HG02981 (cell line): Measurements from ENCODE around the gene ANKS1B.
"Not testable (repeated sequence)": the region's sequence is repeated elsewhere in the genome, so short reads cannot be mapped to it uniquely, and the experiment has no call there.

Source experiments
- ATAC-seq: cut with Tn5 transposase; IDR thresholded peaks from one replicate; pipeline ENCODE4 v1.9.1; 2021; ENCODE audit warnings: mild to moderate bottlenecking, moderate library complexity; ENCODE audit not compliant: unreplicated experiment

The ANKS1B gene

DNA sequence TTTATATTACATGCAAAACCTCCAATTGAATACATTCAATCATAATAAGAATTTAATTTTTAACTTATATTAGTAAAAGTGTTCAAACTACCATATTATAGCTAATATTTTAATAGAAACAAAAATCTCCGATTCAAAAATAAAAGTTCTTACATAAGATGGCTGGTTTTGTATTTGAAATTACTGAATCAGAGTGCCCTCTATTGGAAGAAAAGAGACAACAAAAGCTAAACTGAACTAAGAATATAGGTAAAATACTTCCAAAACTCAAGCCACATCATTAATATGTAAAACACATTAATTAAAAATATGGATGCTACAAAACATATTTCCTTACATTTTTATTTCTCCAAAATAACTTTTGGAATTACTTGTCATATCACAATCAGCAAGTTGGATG is 216.9 kb downstream of the ANKS1B start:
- no peak for ATAC-seq

DNA sequence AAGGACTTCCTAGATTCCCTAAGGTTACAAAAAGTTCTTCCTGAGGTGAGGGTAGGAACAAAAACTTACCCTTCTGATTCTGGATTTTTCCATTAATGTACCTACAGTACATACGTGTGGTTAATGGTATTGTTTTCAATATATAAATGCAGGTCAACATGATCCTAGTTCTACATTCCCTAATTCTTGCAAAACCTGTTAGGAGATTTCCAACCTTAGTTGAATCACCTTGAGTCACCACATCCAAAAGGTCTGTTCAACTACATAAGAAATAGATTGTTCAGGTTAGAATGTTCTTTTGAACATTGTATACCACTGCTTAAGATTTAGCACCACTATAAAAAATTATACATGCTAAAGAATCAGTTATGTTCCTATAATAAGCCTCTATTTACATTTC is 218.3 kb downstream of the ANKS1B start:
- ATAC-seq, result no peak

DNA sequence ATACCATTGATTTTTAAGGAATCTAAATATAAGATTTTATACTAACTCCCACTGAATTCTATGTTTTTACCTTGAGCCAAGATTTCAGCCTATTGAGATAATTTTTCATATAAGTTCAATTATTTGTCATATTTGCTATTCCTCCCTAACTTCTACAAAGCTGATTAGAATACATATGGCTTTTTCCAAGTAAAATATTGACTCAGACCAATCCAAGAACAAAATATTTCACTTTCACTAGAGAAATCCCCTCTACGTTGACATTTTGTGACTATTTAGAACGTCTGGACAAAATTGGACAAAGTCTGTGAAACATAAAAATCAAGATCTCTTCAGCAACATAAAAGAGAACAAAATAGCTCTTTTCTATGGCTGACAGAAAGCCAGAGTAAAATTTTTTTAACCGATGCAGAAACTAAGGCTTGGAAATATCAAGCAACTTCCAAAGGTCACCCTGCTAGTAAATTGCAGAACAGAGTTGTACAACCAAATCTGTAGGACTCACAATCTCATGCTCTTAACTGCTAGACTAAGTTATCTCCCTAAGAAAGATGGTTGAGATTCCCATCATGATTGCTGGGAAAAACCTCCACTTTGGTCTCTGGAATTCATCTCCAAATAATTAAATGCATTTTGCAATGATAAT is 219.1 kb downstream of the ANKS1B start:
- ATAC-seq, result no peak

DNA sequence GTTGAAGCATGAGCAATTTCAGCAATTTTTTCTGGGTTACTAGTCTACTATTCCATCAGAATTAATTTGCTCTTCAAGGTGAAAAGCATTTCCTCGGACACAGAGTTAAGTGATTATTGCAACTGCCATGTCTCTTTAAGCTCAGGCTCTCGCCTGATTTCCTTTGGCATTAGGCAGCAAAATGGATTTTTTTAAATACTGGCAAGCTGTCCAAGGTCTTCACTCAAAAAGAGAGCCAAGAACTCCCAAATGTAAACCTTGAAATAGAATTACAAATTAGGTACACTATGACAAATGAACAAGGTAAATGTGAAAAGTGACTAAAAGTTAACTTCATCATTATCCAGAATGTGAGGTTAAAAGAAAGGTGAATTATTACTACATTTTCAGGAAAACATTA is 225.3 kb downstream of the ANKS1B start:
- ATAC-seq, result no peak

DNA sequence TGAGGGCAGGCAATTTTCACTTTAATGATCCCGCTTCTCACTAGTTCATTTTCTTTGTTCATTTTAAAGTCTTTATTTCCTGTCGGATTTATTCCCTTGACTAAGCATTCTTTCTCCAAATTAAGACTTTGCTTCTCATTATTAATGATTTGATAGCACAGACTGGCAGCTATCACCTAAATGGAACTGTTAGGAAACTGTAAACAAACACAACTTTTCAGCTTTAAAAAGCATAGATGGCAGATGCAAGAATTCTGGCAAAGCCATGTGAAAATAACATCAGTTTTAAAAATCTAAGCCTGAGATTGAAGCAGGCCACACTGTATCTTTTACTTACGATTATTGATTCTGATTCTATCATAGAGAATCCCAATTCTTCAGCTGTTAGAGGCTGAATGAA is 225.7 kb downstream of the ANKS1B start:
- ATAC-seq, result no peak

DNA sequence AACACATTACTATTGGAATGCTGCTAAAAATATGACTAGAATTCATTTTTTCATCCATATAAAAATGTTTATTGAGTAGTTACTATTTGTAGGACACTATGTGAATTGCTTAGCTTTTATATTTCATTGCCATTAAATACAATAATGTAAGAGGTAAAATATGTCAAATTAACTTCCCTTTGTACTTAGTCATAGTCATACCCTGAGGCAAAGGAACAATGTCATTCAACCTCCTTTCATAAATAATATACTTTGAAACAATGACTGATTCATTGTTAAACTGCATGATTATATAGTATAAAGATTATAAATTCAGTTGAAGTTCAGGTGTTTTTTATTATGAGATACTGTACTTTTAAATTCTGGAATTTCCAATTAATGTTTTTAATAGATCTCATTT is 232.0 kb downstream of the ANKS1B start:
- ATAC-seq, result no peak

DNA sequence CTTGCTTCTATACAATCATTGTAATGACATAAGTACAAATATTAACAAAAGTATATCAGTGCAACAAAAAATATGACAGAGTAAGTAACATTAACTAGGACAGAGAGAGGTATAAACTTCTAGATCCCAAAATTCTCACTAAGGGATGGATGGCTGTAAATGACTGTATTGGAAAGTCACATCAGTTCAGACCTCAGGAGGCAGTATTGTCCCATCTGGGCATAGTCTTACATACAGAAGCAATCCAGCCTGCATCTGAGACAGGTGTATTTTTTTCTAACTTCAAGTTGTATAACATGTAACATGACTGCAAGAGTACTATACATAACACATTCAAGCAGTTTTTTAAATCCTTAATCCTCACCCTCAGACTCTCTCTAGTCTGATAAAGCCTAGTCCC is 238.2 kb downstream of the ANKS1B start:
- ATAC-seq, result no peak

DNA sequence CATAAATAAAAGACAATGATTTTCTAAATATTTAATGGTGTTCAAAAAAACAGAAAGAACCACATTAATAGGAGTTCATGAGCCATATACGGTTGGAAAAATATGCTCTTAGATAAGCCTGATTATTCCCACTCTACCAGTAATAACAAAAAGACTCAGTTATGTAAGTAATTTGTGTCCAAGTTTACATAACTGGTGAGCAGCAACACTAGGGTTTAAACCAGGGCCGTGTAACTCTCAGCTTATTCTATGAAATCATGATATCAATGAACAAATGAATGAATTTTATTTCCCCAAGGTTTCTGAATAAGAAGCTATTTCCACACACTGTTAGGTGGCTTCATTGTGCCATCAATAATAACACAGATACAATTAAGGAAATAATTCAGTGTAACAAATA is 238.8 kb downstream of the ANKS1B start:
- ATAC-seq, result no peak

DNA sequence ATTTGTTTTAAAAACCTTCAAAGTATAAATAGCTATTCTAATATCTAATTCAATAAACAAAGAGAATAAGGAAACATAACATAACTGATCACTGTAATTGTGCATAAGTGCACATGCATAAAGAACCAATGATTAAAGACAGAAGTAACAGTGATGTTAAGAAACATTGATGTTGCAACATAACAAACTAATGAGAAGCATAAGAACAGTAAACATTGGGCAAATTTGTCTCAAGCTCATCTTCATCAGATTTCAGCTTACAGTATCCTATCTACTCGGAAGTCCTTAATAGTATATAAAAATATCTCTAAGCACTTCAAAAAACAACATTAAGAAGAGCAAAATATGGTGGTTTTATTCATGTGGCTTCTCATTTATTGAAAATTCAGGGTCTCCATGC is 239.6 kb downstream of the ANKS1B start:
- no peak for ATAC-seq

DNA sequence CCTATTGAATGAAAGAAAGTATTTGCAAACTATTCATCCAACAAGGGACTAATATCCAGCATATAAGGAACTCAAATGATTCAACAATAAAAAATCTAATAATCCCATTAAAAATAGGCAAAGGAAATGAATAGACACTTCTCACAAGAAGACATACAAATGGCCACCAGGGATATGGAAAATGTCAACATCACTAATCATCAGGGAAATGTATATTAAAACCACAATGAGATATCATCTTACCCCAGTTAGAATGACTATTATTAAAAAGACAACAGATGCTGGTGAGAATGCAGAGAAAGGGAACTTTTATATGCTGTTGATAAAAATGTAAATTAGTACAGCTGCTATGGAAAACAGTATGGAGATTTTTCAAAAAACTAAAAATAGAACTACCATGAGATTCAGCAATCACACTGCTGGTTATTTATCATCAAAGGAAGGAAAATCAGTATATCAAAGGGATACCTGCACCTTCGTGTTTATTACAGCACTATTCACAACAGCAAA is 247.9 kb downstream of the ANKS1B start:
- no peak for ATAC-seq

DNA sequence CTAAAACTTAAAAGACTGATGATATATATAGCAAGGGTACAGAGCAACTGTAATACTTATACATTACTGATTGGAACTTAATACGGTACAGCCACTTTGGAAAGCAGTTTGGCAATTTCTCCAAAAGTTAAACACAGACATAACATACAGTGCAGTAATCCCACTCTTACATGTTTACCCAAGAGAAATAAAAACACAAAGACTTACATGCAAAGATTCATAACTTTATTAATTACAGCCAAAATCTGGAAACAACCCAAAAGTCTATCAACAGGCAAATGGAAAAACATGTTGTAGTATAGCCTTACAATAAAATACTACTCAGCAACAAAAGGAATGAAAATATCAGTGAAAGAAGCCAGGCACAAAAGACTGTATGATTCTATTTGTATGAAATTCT is 252.6 kb downstream of the ANKS1B start:
- no peak for ATAC-seq

DNA sequence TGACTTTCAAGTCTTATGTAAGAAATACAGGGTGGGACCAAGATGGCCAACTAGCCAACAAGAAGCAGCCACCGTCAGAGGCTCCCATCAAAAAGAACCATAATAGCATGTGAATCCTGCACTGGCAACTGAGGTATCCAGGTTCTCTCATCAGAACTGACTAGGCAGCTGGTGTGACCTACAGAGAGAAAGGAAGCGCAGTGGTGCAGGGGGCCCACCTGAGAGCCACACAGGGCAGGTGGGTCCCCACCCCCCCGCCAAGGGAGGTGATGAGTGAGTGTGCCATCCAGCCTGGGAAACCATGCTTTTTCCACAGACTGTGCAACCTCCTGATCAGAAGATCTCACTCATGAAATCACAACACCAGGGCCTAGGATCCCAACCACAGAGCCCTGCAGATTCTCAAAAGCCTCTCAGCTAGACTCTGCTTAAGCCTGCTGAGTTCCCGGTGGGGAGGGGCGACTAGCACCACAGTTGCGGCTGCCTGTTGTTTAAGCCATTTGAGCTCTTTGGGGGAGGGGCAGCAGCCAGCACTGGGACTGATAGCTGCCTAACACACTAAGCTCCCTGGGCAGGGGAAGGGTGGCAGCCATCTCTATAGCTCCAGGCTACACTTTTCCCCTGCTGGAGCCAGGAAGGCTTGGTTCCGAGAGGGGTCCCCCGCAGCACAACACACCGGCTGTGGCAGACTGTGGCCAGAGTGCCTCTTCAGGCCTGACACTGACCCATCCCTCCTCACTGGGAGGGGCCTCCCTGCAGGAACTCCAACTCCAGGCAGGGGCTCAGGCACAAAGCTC is 261.8 kb downstream of the ANKS1B start:
- ATAC-seq, result no peak

DNA sequence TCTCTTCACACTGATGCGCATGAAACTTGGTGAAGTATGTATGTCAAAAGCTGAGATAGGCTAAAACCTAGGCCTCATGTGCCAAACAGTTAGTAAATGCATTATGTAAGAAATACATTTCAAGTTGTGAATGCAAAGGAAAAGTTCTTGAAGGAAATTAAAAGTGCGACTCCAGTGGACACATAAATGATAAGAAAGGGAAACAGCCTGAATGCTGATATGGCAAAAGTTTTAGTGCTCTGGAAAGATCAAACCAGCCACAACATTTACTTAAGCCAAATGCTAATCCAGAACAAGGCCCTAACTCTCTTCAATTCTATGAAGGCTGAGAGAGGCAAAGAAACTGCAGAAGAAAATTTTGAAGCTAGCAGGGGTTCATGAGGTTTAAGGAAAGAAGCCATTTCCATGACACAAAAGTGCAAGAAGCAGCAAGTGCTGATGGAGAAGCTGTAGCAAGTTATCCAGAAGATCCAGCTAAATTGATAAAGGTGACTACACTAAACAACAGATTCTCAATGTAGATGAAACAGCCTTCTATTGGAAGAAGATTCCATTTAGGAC is 262.9 kb downstream of the ANKS1B start:
- no peak for ATAC-seq

DNA sequence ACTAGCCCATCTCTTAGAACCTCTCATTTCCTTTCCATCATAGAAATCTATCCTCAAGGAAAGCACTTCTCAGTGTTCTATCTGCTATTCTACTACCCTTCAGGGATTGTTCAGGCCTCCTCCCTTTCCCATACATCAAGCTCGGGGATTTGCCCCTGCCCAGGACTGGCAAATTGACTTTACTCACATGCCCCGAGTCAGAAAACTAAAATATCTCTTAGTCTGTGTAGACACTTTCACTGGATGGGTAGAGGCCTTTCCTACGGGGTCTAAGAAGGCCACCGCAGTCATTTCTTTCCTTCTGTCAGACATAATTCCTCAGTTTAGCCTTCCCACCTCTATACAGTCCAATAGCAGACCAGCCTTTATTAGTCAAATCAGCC is 264.7 kb downstream of the ANKS1B start:
- ATAC-seq, result not testable (repeated sequence)

DNA sequence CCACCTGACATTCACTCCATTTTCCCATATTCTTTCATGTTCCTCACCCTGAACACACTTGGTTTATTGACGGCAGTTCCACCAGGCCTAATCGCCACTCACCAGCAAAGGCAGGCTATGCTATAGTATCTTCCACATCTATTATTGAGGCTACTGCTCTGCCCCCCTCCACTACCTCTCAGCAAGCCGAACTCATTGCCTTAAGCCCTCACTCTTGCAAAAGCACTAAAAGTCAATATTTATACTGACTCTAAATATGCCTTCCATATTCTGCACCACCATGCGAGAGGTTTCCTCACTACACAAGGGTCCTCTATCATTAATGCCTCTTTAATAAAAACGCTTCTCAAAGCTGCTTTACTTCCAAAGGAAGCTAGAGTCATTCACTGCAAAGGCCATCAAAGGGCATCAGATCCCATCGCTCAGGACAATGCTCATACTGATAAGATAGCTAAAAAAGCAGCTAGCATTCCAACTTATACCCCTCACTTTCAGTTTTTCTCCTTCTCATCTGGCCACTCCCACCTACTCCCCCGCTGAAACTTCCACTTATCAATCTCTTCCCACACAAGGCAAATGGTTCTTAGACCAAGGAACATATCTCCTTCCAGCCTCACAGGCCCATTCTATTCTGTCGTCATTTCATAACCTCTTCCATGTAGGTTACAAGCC is 265.2 kb downstream of the ANKS1B start:
- not testable (repeated sequence) for ATAC-seq

DNA sequence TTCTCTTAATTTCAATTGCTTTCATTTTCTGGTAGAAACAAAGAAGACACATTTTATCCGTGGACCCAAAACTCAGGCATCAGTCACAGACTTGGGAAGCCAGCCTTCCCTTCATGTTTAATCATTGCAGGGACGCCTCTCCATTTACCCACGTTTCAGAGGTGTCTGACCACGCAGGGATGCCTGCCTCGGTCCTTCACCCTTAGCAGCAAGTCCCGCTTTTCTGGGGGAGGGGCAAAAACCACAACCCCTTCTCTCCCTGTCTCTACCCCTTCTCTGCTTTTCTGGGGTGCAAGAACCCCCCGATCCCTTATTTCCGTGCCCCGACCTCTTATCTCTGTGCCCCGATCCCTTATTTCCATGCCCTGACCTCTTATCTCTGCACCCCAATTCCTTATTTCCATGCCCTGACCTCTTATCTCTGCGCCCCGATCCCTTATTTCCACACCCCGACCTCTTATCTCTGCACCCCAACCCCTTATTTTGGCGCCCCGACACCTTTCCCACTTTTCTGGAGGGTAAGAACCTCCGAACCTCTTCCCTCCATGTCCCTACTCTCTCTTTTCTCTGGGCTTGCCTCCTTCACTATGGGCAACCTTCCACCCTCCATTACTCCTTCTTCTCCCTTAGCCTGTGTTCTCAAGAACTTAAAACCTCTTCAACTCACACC is 268.8 kb downstream of the ANKS1B start:
- not testable (repeated sequence) for ATAC-seq

DNA sequence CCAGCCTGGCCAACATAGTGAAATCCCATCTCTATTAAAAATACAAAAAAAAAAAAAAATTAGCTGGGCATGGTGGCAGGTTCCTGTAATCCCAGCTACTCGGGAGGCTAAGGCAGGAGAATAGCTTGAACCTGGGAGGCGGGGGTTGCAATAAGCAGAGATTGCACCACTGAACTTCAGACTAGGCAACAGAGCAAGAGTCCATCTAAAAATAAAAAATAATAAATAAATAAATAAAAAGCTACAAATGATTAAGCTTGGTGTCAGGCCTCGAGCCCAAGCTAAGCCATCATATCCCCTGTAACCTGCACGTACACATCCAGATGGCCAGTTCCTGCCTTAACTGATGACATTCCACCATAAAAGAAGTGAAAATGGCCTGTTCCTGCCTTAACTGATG is 269.8 kb downstream of the ANKS1B start:
- not testable (repeated sequence) for ATAC-seq

DNA sequence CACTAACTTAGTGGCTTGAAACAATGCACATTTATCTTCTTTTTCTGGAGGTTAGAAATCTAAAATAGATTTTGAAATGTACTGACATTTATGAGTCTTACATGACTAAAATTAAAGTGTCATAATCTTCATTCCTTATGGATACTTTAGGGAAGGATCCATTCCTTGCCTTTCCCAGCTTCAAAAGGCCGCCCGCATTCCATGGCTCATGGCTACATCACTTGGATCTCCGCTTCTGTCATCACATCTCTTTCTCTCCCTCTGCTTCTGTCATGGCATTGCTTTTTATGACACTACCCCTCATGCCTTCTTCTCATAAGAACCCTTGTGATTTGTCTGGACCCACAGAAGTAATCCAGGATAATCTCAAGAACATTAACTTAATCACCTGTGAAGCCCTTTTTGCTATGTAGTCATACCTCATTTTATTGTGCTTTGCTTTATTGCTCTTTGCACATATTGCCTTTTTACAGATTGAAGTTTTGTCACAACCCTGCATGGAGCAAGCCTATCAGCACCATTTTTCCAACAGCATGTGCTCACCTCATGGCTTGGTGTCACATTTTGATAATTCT is 270.7 kb downstream of the ANKS1B start:
- ATAC-seq, result no peak

DNA sequence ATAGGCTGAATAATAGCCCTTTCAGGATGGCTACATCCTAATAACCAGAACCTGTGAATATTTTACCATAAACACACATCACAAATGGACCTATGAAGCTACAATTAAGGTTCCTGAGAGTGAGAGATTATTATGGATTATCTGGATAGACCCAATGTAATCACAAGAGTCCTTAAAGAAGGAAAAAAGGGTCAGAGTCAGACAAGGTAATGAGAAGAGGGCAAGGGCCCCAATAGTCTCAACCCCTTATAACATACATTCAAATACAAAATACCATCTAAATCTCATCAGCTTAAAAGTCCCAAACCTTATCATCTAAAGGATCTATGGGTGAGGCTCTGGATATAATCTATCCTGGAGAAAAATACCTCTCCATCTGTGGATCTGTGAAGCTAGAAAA is 272.5 kb downstream of the ANKS1B start:
- no peak for ATAC-seq

DNA sequence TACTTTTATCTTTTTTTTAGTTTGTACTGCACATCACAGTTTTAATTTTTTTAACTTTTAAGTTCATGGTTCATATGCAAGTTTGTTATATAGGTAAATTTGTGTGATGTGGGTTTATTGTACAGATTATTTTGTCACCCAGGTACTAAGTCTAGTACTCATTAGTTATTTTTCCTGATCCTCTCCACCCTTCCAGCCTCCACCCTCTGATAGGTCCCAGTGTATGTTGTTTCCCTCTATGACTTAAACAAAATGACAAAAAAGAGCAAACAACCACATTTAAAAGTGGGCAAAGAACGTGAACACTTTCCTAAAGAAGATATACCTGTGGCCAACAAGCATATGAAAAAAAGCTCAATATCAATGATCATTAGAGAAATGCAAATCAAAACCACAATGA is 273.5 kb downstream of the ANKS1B start:
- ATAC-seq, result no peak

DNA sequence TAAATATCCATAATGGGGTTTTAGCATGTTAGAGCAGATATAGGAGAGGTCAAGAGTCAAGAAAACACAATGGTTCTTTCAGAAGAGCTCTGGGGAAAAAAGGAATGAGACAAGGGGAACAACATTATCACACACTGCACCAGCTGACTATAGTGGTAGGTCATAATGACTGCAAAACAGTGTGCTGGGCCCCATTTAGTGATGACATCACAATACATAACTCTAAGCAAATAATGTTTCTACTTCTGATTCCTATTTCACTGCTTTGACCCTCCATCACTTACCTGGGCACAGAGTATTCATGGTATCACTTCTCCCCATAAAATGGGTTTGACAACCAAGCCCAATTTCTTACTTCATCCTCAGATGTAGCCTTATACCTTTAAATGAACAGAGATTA is 275.1 kb downstream of the ANKS1B start:
- no peak for ATAC-seq
